Measurements from ENCODE around the gene ANKRD11. TPM values are rescaled to one million over a fixed set of nuclear protein-coding genes. Genes with fewer than 3 reads are reported as not detected.
"Not testable (repeated sequence)": the region's sequence is repeated elsewhere in the genome, so short reads cannot be mapped to it uniquely, and the experiment has no call there.

Gene ANKRD11
- total RNA-seq, 2 donors from 2014 or later, result 197 to 251 TPM

GRCh38 chr16:89306457-89307420 lies 183.6 kb downstream of the ANKRD11 start:
- H3K4me1 Mint-ChIP-seq, result peaks cover 35% of the 10 kb centered on the region
- not testable (repeated sequence) for H3K27ac Mint-ChIP-seq; ATAC-seq; H3K9me3 ChIP-seq (ENCODE audit: control insufficient read depth, low read length, poor library complexity, severe bottlenecking); H3K27me3 Mint-ChIP-seq; DNase-seq; H3K4me3 Mint-ChIP-seq
- peaks cover 10% of the 10 kb centered on the region for H3K36me3 Mint-ChIP-seq (ENCODE audit: low read depth)

- ATAC-seq (no peak), DNase-seq (no peak)
- no peaks in the 10 kb centered on the region for H3K9me3 ChIP-seq (ENCODE audit: control insufficient read depth, low read length, poor library complexity, severe bottlenecking)
- no peak overlapping the region for H3K4me3 Mint-ChIP-seq
- H3K27me3 Mint-ChIP-seq, result no peaks in the 10 kb centered on the region
- H3K27ac Mint-ChIP-seq, result no peak overlapping the region
- peaks cover 35% of the 10 kb centered on the region for H3K4me1 Mint-ChIP-seq
- peaks cover 8% of the 10 kb centered on the region for H3K36me3 Mint-ChIP-seq (ENCODE audit: low read depth)
These were observed 185.2 kb downstream of the ANKRD11 start for GRCh38 chr16:89304941-89305705.

DNA sequence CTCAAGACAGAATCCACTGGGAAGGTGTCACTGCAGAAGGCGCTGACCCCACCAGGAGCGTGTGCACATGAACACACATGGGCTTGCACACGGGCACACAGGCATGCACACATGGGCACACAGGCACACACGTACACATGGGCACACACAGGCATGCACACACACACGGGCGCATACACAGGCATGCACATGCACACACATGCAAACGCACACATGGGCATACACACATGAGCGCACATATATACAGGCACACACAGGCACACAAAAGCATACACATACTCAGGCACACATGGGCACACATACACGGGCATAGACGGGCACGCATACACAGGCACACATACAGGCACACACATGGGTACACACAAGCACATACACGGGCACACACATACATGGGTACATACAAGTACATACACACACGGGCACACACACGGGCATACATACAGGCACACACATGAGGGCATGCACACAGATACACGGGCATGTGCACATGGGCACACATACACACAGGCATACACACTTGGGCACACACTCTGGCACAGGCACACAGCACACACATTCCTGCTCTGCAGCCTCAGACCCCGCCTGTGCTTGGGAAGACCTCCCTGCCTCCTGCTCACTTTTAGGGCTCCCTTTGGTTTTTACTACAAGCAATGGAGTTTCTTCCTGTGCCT lies 186.0 kb downstream of the ANKRD11 start:
- H3K9me3 ChIP-seq (ENCODE audit: control insufficient read depth, low read length, poor library complexity, severe bottlenecking), result no peaks in the 10 kb centered on the region
- Mint-ChIP-seq H3K4me1 (peaks cover 35% of the 10 kb centered on the region), H3K27me3 (no peaks in the 10 kb centered on the region), H3K36me3 (ENCODE audit: low read depth) (peaks cover 8% of the 10 kb centered on the region), H3K27ac (no peak overlapping the region), H3K4me3 (no peak overlapping the region)
- DNase-seq (no peak), ATAC-seq (no peak)

DNA sequence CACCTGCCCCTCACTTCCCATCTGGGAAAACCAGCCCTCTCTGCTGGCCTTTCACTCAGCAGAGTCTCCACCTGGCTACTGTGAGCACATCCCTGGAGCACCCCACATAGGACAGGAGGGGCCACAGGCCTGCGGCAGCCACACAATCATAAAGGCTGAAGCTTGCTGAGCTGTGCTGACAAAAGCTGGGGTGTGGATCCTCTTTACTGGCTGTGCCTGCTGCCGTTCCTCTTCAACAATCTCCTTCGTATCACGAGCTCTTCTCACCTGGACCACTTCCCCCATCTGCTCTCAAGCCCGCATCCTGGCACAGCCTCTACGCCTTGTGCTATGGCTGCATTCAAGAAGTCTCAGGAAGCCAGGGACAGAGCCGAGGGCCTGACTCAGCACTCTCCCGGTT lies 186.7 kb downstream of the ANKRD11 start:
- H3K36me3 Mint-ChIP-seq (ENCODE audit: low read depth), result peaks cover 8% of the 10 kb centered on the region
- no peak overlapping the region for H3K27ac Mint-ChIP-seq
- H3K27me3 Mint-ChIP-seq, result no peaks in the 10 kb centered on the region
- no peak for DNase-seq
- ATAC-seq, result no peak
- H3K4me3 Mint-ChIP-seq, result no peak overlapping the region
- no peaks in the 10 kb centered on the region for H3K9me3 ChIP-seq (ENCODE audit: control insufficient read depth, low read length, poor library complexity, severe bottlenecking)
- H3K4me1 Mint-ChIP-seq, result peaks cover 35% of the 10 kb centered on the region

DNA sequence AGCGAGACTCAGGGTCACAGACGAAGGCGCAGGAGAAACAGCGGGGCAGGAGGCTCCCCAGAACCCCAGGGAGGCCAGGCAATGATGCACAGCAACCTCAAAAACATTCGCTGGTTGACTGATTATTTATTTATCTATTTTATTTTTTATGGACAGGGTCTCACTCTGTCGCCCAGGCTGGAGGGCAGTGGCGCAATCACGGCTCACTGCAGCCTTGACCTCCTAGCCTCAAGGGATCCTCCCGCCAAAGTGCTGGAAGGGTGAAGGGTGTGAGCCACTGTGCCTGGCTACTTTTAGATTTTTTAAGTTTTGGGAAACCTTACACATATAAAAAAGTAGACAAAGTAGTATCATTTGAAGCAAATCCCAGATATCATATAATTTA lies 189.4 kb downstream of the ANKRD11 start:
- Mint-ChIP-seq H3K4me3 (no peak overlapping the region), H3K36me3 (ENCODE audit: low read depth) (peaks cover 10% of the 10 kb centered on the region), H3K27ac (peak overlapping the region; percentile 75), H3K4me1 (peaks cover 44% of the 10 kb centered on the region), H3K27me3 (no peaks in the 10 kb centered on the region)
- no peak for DNase-seq
- no peak for ATAC-seq
- no peaks in the 10 kb centered on the region for H3K9me3 ChIP-seq (ENCODE audit: control insufficient read depth, low read length, poor library complexity, severe bottlenecking)

GRCh38 chr16:89300311-89300975 lies 189.9 kb downstream of the ANKRD11 start:
- Mint-ChIP-seq H3K4me3 (no peak overlapping the region), H3K27ac (peak overlapping the region; percentile 75), H3K36me3 (ENCODE audit: low read depth) (peaks cover 10% of the 10 kb centered on the region), H3K27me3 (no peaks in the 10 kb centered on the region), H3K4me1 (peaks cover 44% of the 10 kb centered on the region)
- no peak for ATAC-seq
- no peaks in the 10 kb centered on the region for H3K9me3 ChIP-seq (ENCODE audit: control insufficient read depth, low read length, poor library complexity, severe bottlenecking)
- DNase-seq, result no peak

DNA sequence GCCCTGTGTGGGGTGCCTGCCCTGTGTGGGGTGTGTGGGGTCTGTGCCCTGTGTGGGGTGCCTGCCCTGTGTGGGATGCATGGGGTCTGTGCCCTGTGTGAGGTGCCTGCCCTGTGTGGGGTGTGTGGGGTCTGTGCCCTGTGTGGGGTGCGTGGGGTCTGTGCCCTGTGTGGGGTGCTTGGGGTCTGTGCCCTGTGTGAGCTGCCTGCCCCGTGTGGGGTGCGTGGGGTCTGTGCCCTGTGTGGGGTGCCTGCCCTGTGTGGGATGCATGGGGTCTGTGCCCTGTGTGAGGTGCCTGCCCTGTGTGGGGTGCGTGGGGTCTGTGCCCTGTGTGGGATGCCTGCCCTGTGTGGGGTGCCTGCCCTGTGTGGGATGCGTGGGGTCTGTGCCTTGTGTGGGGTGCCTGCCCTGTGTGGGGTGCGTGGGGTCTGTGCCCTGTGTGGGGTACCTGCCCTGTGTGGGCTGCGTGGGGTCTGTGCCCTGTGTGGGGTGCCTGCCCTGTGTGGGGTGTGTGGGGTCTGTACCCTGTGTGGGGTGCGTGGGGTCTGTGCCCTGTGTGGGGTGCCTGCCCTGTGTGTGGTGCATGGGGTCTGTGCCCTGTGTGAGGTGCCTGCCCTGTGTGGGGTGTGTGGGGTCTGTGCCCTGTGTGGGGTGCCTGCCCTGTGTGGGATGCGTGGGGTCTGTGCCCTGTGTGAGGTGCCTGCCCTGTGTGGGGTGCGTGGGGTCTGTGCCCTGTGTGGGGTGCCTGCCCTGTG lies 190.8 kb downstream of the ANKRD11 start:
- H3K9me3 ChIP-seq (ENCODE audit: control insufficient read depth, low read length, poor library complexity, severe bottlenecking); H3K27ac Mint-ChIP-seq; H3K4me3 Mint-ChIP-seq; ATAC-seq; DNase-seq; H3K36me3 Mint-ChIP-seq (ENCODE audit: low read depth); H3K27me3 Mint-ChIP-seq: not testable (repeated sequence)
- peaks cover 44% of the 10 kb centered on the region for H3K4me1 Mint-ChIP-seq

GRCh38 chr16:89298623-89299225 lies 191.6 kb downstream of the ANKRD11 start:
- H3K9me3 ChIP-seq (ENCODE audit: control insufficient read depth, low read length, poor library complexity, severe bottlenecking), result no peaks in the 10 kb centered on the region
- peak overlapping the region; percentile 5 for H3K4me3 Mint-ChIP-seq
- H3K27me3 Mint-ChIP-seq, result no peaks in the 10 kb centered on the region
- ATAC-seq (no peak), DNase-seq (no peak)
- peaks cover 3% of the 10 kb centered on the region for H3K36me3 Mint-ChIP-seq (ENCODE audit: low read depth)
- H3K4me1 Mint-ChIP-seq, result peaks cover 39% of the 10 kb centered on the region
- H3K27ac Mint-ChIP-seq, result no peak overlapping the region

- DNase-seq (no peak), ATAC-seq (no peak)
- peak overlapping the region; percentile 72 for H3K27ac Mint-ChIP-seq
- no peaks in the 10 kb centered on the region for H3K9me3 ChIP-seq (ENCODE audit: control insufficient read depth, low read length, poor library complexity, severe bottlenecking)
- peaks cover 2% of the 10 kb centered on the region for H3K36me3 Mint-ChIP-seq (ENCODE audit: low read depth)
- H3K4me3 Mint-ChIP-seq, result peak overlapping the region; percentile 12
- H3K4me1 Mint-ChIP-seq, result peaks cover 35% of the 10 kb centered on the region
- no peaks in the 10 kb centered on the region for H3K27me3 Mint-ChIP-seq
These were observed 192.3 kb downstream of the ANKRD11 start for GRCh38 chr16:89297910-89298545.

DNA sequence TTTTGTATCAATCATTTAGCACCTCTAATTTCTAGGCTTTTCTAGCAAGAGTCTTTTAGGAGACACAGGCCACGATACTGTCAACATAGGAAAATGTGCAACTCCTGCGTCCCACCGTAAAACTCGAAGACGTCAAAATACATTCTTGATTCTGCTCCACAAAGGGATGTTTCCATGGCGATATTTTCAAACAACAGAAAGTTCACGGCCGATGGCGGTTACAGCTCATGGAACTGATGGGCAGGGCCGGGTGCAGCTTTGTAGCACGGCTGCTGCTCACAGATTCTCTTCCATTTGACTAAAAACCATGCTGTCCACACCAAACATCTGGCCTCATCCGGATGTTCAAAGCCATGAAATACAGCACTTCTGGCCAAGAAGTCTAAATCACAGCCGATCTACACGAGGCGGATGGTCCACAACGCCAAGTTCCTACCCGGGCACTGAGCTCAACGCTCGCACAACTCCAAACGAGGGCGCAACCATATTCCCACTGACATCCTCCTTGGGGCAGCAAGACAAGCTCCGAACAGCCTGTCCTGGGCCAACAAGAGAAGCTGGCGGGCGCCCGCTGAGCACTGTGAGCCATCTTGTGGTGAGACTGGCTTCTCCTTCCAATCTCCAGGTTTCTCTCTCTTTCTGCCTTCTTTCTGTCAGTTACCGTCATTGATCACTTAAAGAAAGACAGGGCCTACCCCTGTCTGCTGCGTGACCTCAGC lies 193.0 kb downstream of the ANKRD11 start:
- ATAC-seq, result no peak
- Mint-ChIP-seq H3K36me3 (ENCODE audit: low read depth) (peaks cover 2% of the 10 kb centered on the region), H3K27me3 (no peaks in the 10 kb centered on the region), H3K27ac (peak overlapping the region; percentile 88), H3K4me3 (no peak overlapping the region), H3K4me1 (peaks cover 30% of the 10 kb centered on the region)
- no peak for DNase-seq
- H3K9me3 ChIP-seq (ENCODE audit: control insufficient read depth, low read length, poor library complexity, severe bottlenecking), result no peaks in the 10 kb centered on the region

DNA sequence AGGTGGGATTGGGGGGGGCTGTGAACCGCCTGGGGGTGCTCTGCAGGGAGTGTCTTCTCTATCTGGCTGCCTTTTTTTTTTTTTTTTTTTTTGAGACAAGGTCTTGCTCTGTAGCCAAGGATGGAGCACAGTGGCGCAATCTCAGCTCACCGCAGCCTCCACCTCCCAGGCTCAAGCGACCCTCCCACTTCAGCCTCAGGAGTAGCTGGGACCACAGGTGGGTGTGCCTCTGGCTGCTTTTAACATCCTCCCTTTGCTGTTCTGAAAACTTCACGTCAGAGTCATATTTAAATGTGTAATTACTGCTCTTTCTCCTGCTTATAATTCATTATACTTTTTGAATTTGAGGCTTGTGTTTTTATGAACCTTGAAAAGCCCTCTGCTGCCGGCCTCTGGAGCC lies 194.4 kb downstream of the ANKRD11 start:
- peaks cover 32% of the 10 kb centered on the region for H3K4me1 Mint-ChIP-seq
- DNase-seq (no peak), ATAC-seq (no peak)
- H3K27ac Mint-ChIP-seq, result peak overlapping the region; percentile 88
- no peaks in the 10 kb centered on the region for H3K27me3 Mint-ChIP-seq
- peaks cover 2% of the 10 kb centered on the region for H3K36me3 Mint-ChIP-seq (ENCODE audit: low read depth)
- H3K9me3 ChIP-seq (ENCODE audit: control insufficient read depth, low read length, poor library complexity, severe bottlenecking), result no peaks in the 10 kb centered on the region
- H3K4me3 Mint-ChIP-seq, result peak overlapping the region; percentile 39
